Upper lobe of left lung (tissue), 6 donors: ENCODE results near the gene DLK1. TPM values are rescaled to one million over a fixed set of nuclear protein-coding genes. Genes with fewer than 3 reads are reported as not detected.

Source experiments
- ATAC-seq, 2 donors: fragments of 200-7000 bp; cut with Tn5 transposase; one replicate each; pipeline ENCODE4 v1.9.1; 2022; ENCODE audit warnings: mild to moderate bottlenecking in 2 of 2, moderate library complexity in 2 of 2; ENCODE audit not compliant: low FRiP score in 2 of 2
- DNase-seq, 2 donors: peaks; one replicate each; pipeline ENCODE4 v3.0.0-alpha.2; 2019 to 2020
- H3K27ac ChIP-seq, 4 donors: fragments of 200-600 bp; sonication (generic); one replicate each; pipeline ENCODE4 v1.5.1; 2016 to 2019
- H3K27me3 ChIP-seq, 4 donors: fragments of 200-600 bp; sonication (generic); one replicate each; pipeline ENCODE4 v1.5.1; 2017 to 2019
- H3K36me3 ChIP-seq, 4 donors: fragments of 200-600 bp; sonication (generic); one replicate each; pipeline ENCODE4 v1.5.1; 2016 to 2019
- H3K4me1 ChIP-seq, 4 donors: fragments of 200-600 bp; sonication (generic); one replicate each; pipeline ENCODE4 v1.5.1; 2018 to 2019
- H3K4me3 ChIP-seq, 4 donors: fragments of 200-600 bp; sonication (generic); one replicate each; pipeline ENCODE4 v1.5.1; 2017 to 2019; ENCODE audit warnings: mild to moderate bottlenecking in 2 of 4, moderate library complexity in 1 of 4
- H3K9me3 ChIP-seq, 4 donors: fragments of 200-600 bp; sonication (generic); one replicate each; pipeline ENCODE4 v1.5.1; 2018 to 2019
- EP300 ChIP-seq, 4 donors: sonication (generic); formaldehyde crosslinking; IDR thresholded peaks; one replicate each; pipeline ENCODE4 v1.5.1; 2017; ENCODE audit warnings: antibody characterized with exemption in 4 of 4, control low read depth in 2 of 4
- POLR2A ChIP-seq, 4 donors: fragments of 450-650 bp; IDR thresholded peaks; one replicate each; pipeline ENCODE4 v1.5.1; 2016 to 2017; ENCODE audit warnings: antibody characterized with exemption in 4 of 4, mild to moderate bottlenecking in 2 of 4
- POLR2AphosphoS5 ChIP-seq, 2 donors: sonication (generic); formaldehyde crosslinking; IDR thresholded peaks; one replicate each; pipeline ENCODE4 v1.5.1; 2017; ENCODE audit warnings: antibody characterized with exemption in 2 of 2
- WGBS, 2 donors: methylation state at CpG; one replicate each; pipeline ENCODE4 v1.1.5; 2017 to 2018; 5-methylcytosine and 5-hydroxymethylcytosine counted together
- total RNA-seq, 6 donors: library from RNA; depleted of rRNA in 4 of 6; stranded (reverse); fragments of >200 nt in 4 of 6; gene quantifications; one replicate each; pipeline versions ENCODE4 v1.1.0 to v1.2.1, GENCODE V29; 2016 to 2021
- TF ChIP-seq, protein P1 (sequence below), 6 experiments: fragments of 450-650 bp in 4 of 6; fragments of 200-600 bp in 2 of 6; sonication (generic) in 2 of 6; IDR thresholded peaks; one replicate each; pipeline ENCODE4 v1.5.1; 2016 to 2019; ENCODE audit warnings: antibody characterized with exemption in 6 of 6
- donor health status: DM: no; HTN: no; CAD: no; lungs with moderate emphysema.
- donor health status: DM: no; HTN: yes; CAD: no; lungs with severe emphysema.

DLK1 gene
- total RNA-seq, 6 donors from 2014 or later: 1.7 to 1.8 TPM; not detected in 4

GRCh38 chr14:100723135-100723829 is 3.4 kb upstream of the DLK1 start:
- Histone ChIP-seq H3K27ac (no peak overlapping the region), H3K27me3 (peaks cover 0 to 19% (median 10%) of the 10 kb centered on the region in 4 donors), H3K9me3 (no peaks in the 10 kb centered on the region), H3K4me1 (peaks cover 0 to 3% (median 0%) of the 10 kb centered on the region in 4 donors), H3K4me3 (no peak overlapping the region), H3K36me3 (no peaks in the 10 kb centered on the region)
- ATAC-seq (no peak), DNase-seq (no peak)
- TF ChIP-seq POLR2A (IDR thresholded peaks at IDR 0.05) (no peak), POLR2AphosphoS5 (IDR thresholded peaks at IDR 0.05) (no peak), EP300 (IDR thresholded peaks at IDR 0.05) (no peak)
- TF ChIP-seq, protein P1, sequence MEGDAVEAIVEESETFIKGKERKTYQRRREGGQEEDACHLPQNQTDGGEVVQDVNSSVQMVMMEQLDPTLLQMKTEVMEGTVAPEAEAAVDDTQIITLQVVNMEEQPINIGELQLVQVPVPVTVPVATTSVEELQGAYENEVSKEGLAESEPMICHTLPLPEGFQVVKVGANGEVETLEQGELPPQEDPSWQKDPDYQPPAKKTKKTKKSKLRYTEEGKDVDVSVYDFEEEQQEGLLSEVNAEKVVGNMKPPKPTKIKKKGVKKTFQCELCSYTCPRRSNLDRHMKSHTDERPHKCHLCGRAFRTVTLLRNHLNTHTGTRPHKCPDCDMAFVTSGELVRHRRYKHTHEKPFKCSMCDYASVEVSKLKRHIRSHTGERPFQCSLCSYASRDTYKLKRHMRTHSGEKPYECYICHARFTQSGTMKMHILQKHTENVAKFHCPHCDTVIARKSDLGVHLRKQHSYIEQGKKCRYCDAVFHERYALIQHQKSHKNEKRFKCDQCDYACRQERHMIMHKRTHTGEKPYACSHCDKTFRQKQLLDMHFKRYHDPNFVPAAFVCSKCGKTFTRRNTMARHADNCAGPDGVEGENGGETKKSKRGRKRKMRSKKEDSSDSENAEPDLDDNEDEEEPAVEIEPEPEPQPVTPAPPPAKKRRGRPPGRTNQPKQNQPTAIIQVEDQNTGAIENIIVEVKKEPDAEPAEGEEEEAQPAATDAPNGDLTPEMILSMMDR (IDR thresholded peaks at IDR 0.05): no peak
- 41 to 43% methylated on average over 21 of the region's 21 CpGs for WGBS, 2 donors

DNA sequence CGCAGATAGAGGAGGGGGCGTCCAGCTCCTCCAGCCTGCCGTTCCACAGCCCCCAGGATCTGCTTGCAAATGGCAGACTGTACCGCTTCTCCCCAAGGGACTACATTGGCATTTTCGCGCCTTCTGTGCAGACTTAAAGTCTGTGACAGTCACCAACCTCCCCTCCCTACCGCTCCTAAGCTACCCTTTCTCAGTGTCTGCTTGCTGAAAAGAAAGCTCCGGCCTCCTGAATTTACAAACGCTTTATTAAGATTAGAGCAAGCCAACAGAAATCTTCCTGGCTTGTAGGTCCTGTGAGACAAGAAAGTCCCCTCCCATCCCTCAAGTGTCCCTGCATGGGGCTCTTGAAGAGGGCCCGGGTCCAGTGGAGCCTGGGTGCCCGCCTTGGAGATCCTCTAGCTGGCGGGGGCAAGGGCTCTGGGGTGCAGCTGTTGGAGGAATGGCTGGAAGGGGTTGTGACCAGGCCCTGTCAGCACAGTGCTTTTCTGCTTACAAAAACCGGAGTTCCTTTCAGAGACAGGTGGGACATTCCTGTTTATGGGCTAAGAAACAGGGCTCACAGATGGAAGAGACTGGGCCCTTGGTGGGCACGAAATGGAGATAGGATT is 2.8 kb upstream of the DLK1 start:
- TF ChIP-seq, protein P1 (IDR thresholded peaks at IDR 0.05): no peak
- TF ChIP-seq EP300 (IDR thresholded peaks at IDR 0.05) (no peak), POLR2A (IDR thresholded peaks at IDR 0.05) (no peak), POLR2AphosphoS5 (IDR thresholded peaks at IDR 0.05) (no peak)
- Histone ChIP-seq H3K9me3 (no peaks in the 10 kb centered on the region), H3K27me3 (peaks cover 0 to 22% (median 12%) of the 10 kb centered on the region in 4 donors), H3K4me3 (no peak overlapping the region), H3K36me3 (no peaks in the 10 kb centered on the region), H3K27ac (no peak overlapping the region), H3K4me1 (peaks cover 0 to 3% (median 0%) of the 10 kb centered on the region in 4 donors)
- DNase-seq (no peak), ATAC-seq (no peak)
- WGBS, 2 donors: 52 to 65% methylated on average over 9 to 12 of the region's 14 CpGs

DNA sequence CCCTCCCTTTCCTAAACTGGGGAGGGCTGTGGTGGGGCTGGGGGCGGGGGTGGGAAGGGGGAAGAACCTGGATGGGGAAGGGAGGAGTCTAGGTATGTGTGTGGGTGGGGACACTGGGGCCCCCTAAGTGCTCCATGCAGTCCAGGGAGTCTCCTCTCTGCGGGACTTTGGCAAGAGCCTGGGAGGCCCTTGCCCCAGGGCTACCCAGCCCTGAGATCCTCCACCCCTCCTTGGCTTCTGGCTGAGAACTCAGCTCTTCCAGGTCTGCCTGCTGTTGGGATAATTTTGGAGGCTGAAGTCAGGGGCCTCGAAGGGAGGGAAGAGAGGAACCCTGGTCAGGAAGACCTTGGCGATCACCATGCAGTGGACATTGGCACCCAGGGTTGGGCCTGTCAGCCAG is 2.2 kb upstream of the DLK1 start:
- 73 to 93% methylated on average over 3 of the region's 4 CpGs for WGBS, 2 donors
- peaks cover 0 to 3% (median 0%) of the 10 kb centered on the region in 4 donors for H3K4me1 ChIP-seq
- no peak for DNase-seq
- no peak for ATAC-seq
- no peak overlapping the region for H3K4me3 ChIP-seq
- no peaks in the 10 kb centered on the region for H3K36me3 ChIP-seq
- TF ChIP-seq EP300 (IDR thresholded peaks at IDR 0.05): no peak
- TF ChIP-seq POLR2A (IDR thresholded peaks at IDR 0.05): no peak
- TF ChIP-seq POLR2AphosphoS5 (IDR thresholded peaks at IDR 0.05): no peak
- TF ChIP-seq, protein P1 (IDR thresholded peaks at IDR 0.05): no peak
- peaks cover 0 to 24% (median 14%) of the 10 kb centered on the region in 4 donors for H3K27me3 ChIP-seq
- no peaks in the 10 kb centered on the region for H3K9me3 ChIP-seq
- no peak overlapping the region for H3K27ac ChIP-seq

DNA sequence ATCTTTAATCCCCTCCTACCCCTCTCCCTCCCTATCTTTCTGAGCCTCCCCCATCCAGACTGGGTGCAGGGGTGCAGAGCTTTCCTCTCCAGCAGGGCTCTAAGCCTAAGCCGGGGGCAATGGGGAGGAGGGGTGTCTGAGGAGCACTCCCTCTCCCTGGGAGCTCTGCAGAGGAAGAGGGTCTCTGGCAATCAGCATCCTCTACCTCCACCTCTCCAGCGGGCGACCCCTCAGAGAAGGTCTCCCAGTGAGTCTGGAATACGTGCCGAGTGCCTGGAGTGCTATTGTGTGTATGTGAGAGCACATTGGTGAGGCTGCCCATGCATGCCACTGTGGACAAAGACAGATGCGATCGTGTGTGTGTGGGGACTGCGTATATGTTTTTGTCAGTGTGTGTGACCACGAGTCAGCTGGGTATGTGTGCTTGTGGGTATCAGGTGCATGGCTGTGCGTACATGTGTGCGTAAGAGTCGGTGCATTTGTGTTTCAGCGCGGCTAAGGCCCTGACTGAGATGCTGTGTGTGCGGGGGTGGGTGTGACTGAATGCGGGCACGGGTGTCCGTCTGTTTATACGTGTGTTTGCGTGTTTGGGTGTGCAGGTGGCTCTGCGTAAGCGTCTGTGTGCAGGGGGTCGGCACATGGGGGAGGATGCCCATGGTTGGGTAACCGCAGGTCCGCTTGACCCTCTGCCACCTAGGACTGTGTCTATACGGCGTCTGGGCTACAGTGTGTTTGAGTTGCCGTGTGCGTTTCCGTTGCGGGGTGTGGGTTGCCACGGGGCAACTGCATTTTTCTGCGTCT is 905 bp upstream of the DLK1 start:
- 79 to 84% methylated on average over 30 to 33 of the region's 33 CpGs for WGBS, 2 donors
- no peaks in the 10 kb centered on the region for H3K9me3 ChIP-seq
- peaks cover 0 to 24% (median 14%) of the 10 kb centered on the region in 4 donors for H3K27me3 ChIP-seq
- H3K27ac ChIP-seq: no peak overlapping the region
- H3K4me1 ChIP-seq: peaks cover 0 to 3% (median 0%) of the 10 kb centered on the region in 4 donors
- no peak overlapping the region for H3K4me3 ChIP-seq
- DNase-seq (no peak), ATAC-seq (no peak)
- H3K36me3 ChIP-seq: no peaks in the 10 kb centered on the region
- TF ChIP-seq, protein P1 (IDR thresholded peaks at IDR 0.05): no peak
- TF ChIP-seq EP300 (IDR thresholded peaks at IDR 0.05) (no peak), POLR2AphosphoS5 (IDR thresholded peaks at IDR 0.05) (no peak), POLR2A (IDR thresholded peaks at IDR 0.05) (no peak)
